ENCODE data around the gene ZC3H12D. TPM values are rescaled to one million over a fixed set of nuclear protein-coding genes. Genes with fewer than 3 reads are reported as not detected.

The ZC3H12D gene
- total and polyA plus RNA-seq, 9 of the 15 experiments (the other 6 are each of a cell fraction or from before 2014, with no cell fraction given) = 0.04 to 0.27 (median 0.05) TPM; not detected in 3

DNA sequence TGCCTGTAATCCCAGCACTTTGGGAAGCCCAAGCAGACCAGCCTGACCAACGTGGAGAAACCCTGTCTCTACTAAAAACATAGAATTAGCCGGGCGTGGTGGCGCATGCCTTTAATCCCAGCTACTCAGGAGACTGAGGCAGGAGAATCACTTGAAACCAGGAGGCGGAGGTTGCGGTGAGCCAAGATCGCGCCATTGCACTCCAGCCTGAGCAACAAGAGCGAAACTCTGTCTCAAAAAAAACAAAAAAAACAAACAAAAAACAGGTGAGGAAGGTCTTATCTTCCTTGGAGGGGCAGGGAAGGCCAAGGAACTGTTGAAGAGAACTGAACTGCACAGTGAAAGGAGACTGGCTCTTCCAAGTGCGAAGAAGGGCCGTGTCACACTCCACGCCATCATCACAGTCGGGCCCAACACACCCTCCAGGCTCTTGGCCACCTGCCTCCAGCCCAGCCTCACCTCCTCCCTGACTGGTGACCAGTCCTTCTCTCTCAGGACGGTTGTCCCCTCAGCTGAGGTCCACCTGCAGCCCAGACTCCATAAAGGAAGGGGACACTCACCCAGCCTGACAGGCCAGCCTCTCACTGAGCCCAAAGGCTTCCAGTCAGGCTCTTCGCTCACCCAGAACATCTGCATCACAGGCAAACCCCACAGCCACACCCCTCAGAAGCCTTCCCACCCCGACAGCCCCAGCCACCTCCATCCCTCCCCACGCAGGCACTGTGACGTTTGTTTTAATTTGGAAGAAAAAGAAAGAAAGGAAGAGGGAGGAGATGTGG, 4.1 kb downstream of the ZC3H12D start:
- FAIRE-seq (no peak), ATAC-seq (peak; percentile 8; the same call in 1 of the 3 replicates), DNase-seq (ENCODE audit: extremely low read depth in 1 of 4, low spot score in 3 of 4) (no peak)
- H2AFZ ChIP-seq (ENCODE audit: low read depth, low read length) = no peak overlapping the region
- ChIA-PET POLR2A (interaction anchor here (0.7 kb wide), 1 partner anchor 75 kb away, joined by 3 read pairs; no protein-coding TSS in a partner anchor), CTCF (ENCODE audit: low intra/inter-chr PET ratio) (no interaction called here)
- no peaks in the 10 kb centered on the region for H3K9me3 ChIP-seq (replicated peaks; ENCODE audit: control insufficient read depth, insufficient read depth, low read depth, low read length)
- H3K9ac ChIP-seq (ENCODE audit: insufficient read depth in 1 of 2, low read depth in 2 of 2, low read length in 2 of 2) = no peak overlapping the region
- in situ Hi-C loops (cut with MboI) (no loop called here), intact Hi-C loops (cut with micrococcal nuclease) (no loop called here)
- H3K4me1 ChIP-seq (replicated peaks in 1 of 2; ENCODE audit: control insufficient read depth in 2 of 2, insufficient read depth in 2 of 2, low read length in 2 of 2) = peaks cover 3 to 23% of the 10 kb centered on the region in 2 experiments; a peak in 3 of 5 replicates
- H3K27me3 ChIP-seq (ENCODE audit: control insufficient read depth in 2 of 2, insufficient read depth in 2 of 2, low read length in 2 of 2) = peaks cover 54 to 62% of the 10 kb centered on the region in 2 experiments
- no TSS peak for BruUV-seq (replicated peaks)
- H3K4me3 ChIP-seq = no peak overlapping the region
- no peaks in the 10 kb centered on the region for H3K9me1 ChIP-seq (ENCODE audit: control insufficient read depth, insufficient read depth, low read length)
- 23% methylated on average over 15 of the region's 18 CpGs for WGBS (ENCODE audit: insufficient coverage, low coverage, missing lambda C conversion rate)
- H3K79me2 ChIP-seq (ENCODE audit: control insufficient read depth, insufficient read depth, low read length) = no peaks in the 10 kb centered on the region
- H3K36me3 ChIP-seq (ENCODE audit: control insufficient read depth, insufficient read depth, low read length) = no peaks in the 10 kb centered on the region
- no peak overlapping the region for H3K4me2 ChIP-seq (ENCODE audit: insufficient read depth, low read length)
- TF ChIP-seq CBX2 (IDR thresholded peaks at IDR 0.05; ENCODE audit: insufficient read depth, low read length, poor library complexity, severe bottlenecking) = no peak
- TF ChIP-seq, protein P1, sequence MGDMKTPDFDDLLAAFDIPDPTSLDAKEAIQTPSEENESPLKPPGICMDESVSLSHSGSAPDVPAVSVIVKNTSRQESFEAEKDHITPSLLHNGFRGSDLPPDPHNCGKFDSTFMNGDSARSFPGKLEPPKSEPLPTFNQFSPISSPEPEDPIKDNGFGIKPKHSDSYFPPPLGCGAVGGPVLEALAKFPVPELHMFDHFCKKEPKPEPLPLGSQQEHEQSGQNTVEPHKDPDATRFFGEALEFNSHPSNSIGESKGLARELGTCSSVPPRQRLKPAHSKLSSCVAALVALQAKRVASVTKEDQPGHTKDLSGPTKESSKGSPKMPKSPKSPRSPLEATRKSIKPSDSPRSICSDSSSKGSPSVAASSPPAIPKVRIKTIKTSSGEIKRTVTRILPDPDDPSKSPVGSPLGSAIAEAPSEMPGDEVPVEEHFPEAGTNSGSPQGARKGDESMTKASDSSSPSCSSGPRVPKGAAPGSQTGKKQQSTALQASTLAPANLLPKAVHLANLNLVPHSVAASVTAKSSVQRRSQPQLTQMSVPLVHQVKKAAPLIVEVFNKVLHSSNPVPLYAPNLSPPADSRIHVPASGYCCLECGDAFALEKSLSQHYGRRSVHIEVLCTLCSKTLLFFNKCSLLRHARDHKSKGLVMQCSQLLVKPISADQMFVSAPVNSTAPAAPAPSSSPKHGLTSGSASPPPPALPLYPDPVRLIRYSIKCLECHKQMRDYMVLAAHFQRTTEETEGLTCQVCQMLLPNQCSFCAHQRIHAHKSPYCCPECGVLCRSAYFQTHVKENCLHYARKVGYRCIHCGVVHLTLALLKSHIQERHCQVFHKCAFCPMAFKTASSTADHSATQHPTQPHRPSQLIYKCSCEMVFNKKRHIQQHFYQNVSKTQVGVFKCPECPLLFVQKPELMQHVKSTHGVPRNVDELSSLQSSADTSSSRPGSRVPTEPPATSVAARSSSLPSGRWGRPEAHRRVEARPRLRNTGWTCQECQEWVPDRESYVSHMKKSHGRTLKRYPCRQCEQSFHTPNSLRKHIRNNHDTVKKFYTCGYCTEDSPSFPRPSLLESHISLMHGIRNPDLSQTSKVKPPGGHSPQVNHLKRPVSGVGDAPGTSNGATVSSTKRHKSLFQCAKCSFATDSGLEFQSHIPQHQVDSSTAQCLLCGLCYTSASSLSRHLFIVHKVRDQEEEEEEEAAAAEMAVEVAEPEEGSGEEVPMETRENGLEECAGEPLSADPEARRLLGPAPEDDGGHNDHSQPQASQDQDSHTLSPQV (IDR thresholded peaks at IDR 0.05) = no peak
- no peak for TF ChIP-seq ELF2 (CRISPR knock-in tag; IDR thresholded peaks at IDR 0.05)
- no peak for TF ChIP-seq L3MBTL2 (IDR thresholded peaks at IDR 0.05)
- no peak for TF ChIP-seq ZNF561 (CRISPR knock-in tag; conservative IDR thresholded peaks at IDR 0.05)
- peaks cover 3% of the 10 kb centered on the region; the same call in 1 of the 2 replicates for H4K20me1 ChIP-seq (replicated peaks; ENCODE audit: control insufficient read depth, insufficient read depth, low read length)
- H3K27ac ChIP-seq (ENCODE audit: extremely low read depth, low read depth, low read length) = no peak overlapping the region

All from K562 (cell line).